Activated T-cell treated with anti-CD3 and anti-CD28 coated beads, Interleukin-2, amount 50 U/mL, for 4 hours (primary cell): ENCODE measurements around the gene KAT5. TPM values are rescaled to one million over a fixed set of nuclear protein-coding genes. Genes with fewer than 3 reads are reported as not detected.
"Not testable (repeated sequence)": the region's sequence is repeated elsewhere in the genome, so short reads cannot be mapped to it uniquely, and the experiment has no call there.

ENCODE experiments used
- ATAC-seq, 2 donors: fragments of 200-7000 bp; cut with Tn5 transposase; one replicate each; pipeline ENCODE4 v1.10.0; 2021
- DNase-seq: peaks from one replicate; pipeline ENCODE4 v3.0.0-alpha.2; 2020
- H3K27me3 Mint-ChIP-seq: one replicate; pipeline ENCODE4 v1.8.0; 2021; ENCODE audit warnings: low read depth, mixed read lengths
- H3K36me3 Mint-ChIP-seq: one replicate; pipeline ENCODE4 v1.8.0; 2022; ENCODE audit warnings: mixed read lengths; ENCODE audit not compliant: insufficient read depth
- H3K4me1 Mint-ChIP-seq: one replicate; pipeline ENCODE4 v1.8.0; 2021; ENCODE audit warnings: low read depth, mixed read lengths
- H3K4me3 Mint-ChIP-seq: one replicate; pipeline ENCODE4 v1.8.0; 2021; ENCODE audit warnings: mild to moderate bottlenecking, moderate library complexity, mixed read lengths
- H3K9me3 Mint-ChIP-seq: one replicate; pipeline ENCODE4 v1.8.0; 2021; ENCODE audit warnings: mixed read lengths
- total RNA-seq, 3 donors: library from RNA; stranded (reverse); gene quantifications; one replicate each; pipeline ENCODE4 v1.2.1, GENCODE V29; 2021

Gene KAT5
- total RNA-seq, 3 donors from 2014 or later: 81.7 to 96.5 (median 85.1) TPM

DNA sequence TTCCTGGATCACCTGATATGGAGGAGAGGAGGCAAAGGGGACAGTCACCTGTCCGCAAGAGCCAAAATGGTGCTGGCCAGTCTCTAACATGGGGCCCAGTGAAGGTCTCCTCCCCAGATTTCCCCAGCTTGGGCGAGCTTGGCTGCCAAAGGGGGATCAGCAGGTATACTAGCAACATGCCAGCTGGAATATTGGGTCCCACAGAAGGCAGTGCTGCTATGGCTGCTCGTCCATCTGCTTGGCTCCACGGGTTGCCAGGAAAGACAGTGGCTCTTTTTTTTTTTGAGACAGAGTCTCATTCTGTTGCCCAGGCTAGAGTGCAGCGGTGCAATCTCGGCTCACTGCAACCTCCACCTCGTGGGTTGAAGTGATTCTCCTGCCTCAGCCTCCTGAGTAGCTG, 12.7 kb upstream of the KAT5 start:
- ATAC-seq: no peak
- Mint-ChIP-seq H3K27me3 (no peaks in the 10 kb centered on the region), H3K4me3 (no peak overlapping the region), H3K36me3 (no peaks in the 10 kb centered on the region), H3K9me3 (no peaks in the 10 kb centered on the region), H3K4me1 (no peaks in the 10 kb centered on the region)
- DNase-seq: no peak

DNA sequence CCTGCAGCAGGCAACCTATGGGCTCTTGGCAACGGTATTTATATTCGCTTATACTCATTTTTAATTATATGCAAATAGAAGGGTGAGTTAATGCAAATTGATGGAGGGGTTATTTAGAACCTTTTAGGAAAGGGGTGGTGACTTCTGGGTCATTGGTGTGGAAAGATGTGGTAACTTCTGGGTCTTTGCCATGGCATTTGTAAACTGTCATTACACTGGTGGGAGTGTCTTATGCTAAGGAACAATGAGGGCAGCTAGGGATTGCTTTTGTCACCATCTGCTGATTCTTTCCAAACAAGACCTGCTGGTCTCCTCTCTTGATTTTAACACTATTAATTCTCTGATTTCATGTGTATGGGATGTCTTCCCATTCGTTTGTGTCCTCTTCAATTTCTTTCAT, 11.7 kb upstream of the KAT5 start:
- Mint-ChIP-seq H3K9me3 (no peaks in the 10 kb centered on the region), H3K36me3 (no peaks in the 10 kb centered on the region), H3K4me1 (no peaks in the 10 kb centered on the region), H3K27me3 (no peaks in the 10 kb centered on the region), H3K4me3 (no peak overlapping the region)
- DNase-seq (no peak), ATAC-seq (no peak)

DNA sequence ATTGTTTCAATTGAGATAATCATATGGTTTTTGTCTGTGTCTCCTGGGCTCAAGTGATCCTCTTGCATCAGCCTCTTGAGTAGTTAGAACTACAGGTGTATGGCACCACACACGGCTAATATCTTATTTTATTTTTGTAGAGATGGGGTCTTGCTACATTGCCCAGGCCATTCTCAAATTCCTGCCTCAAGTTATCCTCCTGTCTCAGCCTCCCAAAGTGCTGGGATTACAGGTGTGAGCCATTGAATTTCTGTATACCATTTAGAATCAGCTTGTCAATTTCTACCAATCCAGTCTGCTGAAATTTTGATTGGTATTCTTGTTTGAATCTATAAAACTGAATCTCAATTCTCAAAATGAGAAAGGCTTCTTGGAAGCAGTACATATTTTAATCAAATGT, 10.4 kb upstream of the KAT5 start:
- Mint-ChIP-seq H3K9me3 (no peaks in the 10 kb centered on the region), H3K4me1 (peaks cover under 1% of the 10 kb centered on the region), H3K27me3 (no peaks in the 10 kb centered on the region), H3K4me3 (no peak overlapping the region), H3K36me3 (no peaks in the 10 kb centered on the region)
- no peak for ATAC-seq
- DNase-seq: no peak

DNA sequence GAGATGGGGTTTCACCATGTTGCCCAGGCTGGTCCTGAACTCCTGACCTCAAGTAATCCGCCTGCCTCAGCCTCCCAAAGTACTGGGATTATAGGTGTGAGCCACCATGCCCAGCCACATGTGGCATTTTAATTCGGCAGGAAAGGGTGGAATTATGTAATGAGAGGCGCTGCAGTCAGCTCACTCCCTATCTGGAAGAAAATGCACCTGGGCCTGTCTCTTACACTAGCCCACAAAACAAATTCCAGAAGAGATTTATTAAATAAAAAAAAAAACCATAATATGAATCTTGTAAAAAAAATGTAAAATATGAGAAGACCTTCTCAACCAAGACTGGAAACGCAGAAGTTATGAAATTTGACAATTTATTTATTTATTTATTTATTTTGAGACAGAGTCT, 8.2 kb upstream of the KAT5 start:
- DNase-seq: no peak
- H3K4me1 Mint-ChIP-seq: peaks cover 5% of the 10 kb centered on the region
- H3K36me3 Mint-ChIP-seq: no peaks in the 10 kb centered on the region
- ATAC-seq: no peak
- no peaks in the 10 kb centered on the region for H3K27me3 Mint-ChIP-seq
- no peaks in the 10 kb centered on the region for H3K9me3 Mint-ChIP-seq
- H3K4me3 Mint-ChIP-seq: no peak overlapping the region

DNA sequence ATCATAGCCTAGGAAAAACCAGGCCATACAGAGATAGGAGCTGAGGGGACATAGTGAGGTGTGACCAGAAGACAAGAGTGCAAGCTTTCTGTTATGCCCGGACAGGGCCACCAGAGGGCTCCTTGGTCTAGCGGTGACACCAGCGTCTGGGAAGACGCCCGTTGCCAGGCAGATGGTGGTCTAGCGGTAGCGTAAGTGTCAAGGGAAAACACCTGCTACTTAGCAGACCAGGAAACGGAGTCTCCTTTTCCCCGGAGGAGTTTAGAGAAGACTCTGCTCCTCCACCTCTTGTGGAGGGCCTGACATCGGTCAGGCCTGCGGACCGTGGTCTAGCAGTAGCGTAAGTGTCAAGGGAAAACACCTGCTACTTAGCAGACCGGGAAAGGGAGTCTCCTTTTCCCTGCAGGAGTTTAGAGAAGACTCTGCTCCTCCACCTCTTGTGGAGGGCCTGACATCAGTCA, 5.7 kb upstream of the KAT5 start:
- H3K27me3 Mint-ChIP-seq, H3K36me3 Mint-ChIP-seq, H3K9me3 Mint-ChIP-seq, H3K4me1 Mint-ChIP-seq, H3K4me3 Mint-ChIP-seq, ATAC-seq: not testable (repeated sequence)
- peak; percentile 68 for DNase-seq

DNA sequence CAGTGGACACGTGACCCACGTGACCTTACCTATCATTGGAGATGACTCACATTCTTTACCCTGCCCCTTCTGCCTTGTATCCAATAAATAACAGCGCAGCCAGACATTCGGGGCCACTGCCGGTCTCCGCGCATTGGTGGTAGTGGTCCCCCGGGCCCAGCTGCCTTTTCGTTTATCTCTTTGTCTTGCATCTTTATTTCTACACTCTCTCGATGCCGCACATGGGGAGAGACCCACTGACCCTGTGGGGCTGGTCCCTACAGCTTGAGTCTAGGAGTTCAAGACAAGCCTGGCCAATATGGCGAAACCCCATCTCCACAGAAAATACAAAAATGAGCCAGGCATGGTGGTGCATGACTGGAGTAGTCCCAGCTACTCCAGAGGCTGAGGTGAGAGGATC, 5.0 kb upstream of the KAT5 start:
- H3K27me3 Mint-ChIP-seq, H3K4me1 Mint-ChIP-seq: not testable (repeated sequence)

DNA sequence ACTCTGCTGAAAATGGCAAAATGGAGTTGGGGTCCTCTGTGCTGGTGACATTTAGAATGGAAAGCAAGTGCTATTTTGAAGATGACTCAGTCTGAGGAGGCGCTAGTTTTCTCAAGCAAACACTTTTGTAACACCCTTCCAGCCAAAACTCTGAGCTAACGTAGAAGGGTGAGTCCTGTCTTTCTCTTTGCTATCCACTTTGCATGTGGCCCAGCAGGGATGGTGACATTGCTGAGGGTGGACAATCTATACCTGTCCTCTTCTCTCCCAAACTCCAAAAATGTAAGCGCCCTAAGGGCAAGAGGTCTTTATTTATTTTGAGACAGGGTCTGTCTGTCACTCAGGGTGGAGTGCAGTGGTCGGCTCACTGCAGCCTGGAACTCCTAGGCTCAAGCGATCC, 3.6 kb upstream of the KAT5 start:
- DNase-seq (no peak), ATAC-seq (no peak)
- peaks cover under 1% of the 10 kb centered on the region for H3K36me3 Mint-ChIP-seq
- no peaks in the 10 kb centered on the region for H3K27me3 Mint-ChIP-seq
- H3K4me3 Mint-ChIP-seq: no peak overlapping the region
- H3K9me3 Mint-ChIP-seq: no peaks in the 10 kb centered on the region
- peaks cover 18% of the 10 kb centered on the region for H3K4me1 Mint-ChIP-seq

More for the DNA sequence above, 5.0 kb upstream of the KAT5 start:
- H3K4me3 Mint-ChIP-seq, ATAC-seq, DNase-seq, H3K9me3 Mint-ChIP-seq, H3K36me3 Mint-ChIP-seq: not testable (repeated sequence)

DNA sequence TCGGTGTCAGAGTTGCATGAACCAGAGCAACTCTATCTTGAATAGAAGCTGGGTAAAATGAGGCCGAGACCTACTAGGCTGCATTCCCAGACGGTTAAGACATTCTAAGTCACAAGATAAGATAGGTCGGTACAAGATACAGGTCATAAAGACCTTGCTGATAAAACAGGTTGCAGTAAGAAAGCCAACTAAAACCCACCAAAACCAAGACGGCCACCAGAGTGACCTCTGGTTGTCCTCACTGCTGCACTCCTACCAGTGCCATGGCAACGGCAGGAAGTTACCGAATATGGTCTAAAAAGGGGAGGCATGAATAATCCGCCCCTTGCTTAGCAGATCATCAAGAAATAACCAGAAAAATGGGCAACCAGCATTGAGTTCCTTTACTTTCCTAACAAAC, 2.4 kb upstream of the KAT5 start:
- H3K4me1 Mint-ChIP-seq: peaks cover 25% of the 10 kb centered on the region
- ATAC-seq (no peak), DNase-seq (no peak)
- no peaks in the 10 kb centered on the region for H3K9me3 Mint-ChIP-seq
- no peaks in the 10 kb centered on the region for H3K27me3 Mint-ChIP-seq
- H3K36me3 Mint-ChIP-seq: peaks cover 9% of the 10 kb centered on the region
- H3K4me3 Mint-ChIP-seq: no peak overlapping the region

DNA sequence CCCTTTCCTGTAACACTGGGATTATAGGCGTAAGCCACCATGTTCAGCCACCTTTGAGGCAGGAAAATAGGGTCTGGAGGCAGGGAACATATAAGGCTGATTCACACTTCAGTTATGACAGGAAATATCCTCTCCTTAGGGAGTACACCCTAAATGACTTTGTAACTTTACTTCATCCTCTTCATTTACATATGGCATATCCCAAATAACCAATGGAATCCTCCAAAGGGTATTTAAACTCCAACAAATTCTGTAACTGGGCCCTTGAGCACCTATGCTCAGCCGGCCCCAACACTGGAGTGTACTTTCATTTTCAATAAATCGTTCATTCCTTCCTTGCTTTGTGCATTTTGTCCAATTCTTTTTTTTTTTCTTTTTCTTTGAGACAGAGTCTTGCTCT, 1.6 kb upstream of the KAT5 start:
- DNase-seq: no peak
- H3K36me3 Mint-ChIP-seq: peaks cover 16% of the 10 kb centered on the region
- no peak for ATAC-seq

DNA sequence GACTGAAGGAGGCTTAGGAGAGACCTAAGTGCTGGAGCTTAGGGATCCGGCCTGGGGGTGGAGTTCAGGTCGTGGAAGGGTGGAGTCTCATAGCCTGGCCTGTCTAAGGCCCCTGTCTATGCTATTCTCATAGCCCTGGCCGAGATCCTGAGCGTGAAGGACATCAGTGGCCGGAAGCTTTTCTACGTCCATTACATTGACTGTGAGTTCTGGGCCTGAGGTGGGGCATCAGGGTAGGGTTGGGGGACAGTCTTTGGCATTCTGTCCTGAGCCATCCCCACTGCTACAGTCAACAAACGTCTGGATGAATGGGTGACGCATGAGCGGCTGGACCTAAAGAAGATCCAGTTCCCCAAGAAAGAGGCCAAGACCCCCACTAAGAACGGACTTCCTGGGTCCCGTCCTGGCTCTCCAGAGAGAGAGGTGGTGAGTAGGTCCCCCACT, 603 bp downstream of the KAT5 start:
- no peak for ATAC-seq
- no peaks in the 10 kb centered on the region for H3K9me3 Mint-ChIP-seq
- peaks cover 24% of the 10 kb centered on the region for H3K4me1 Mint-ChIP-seq
- no peaks in the 10 kb centered on the region for H3K27me3 Mint-ChIP-seq
- no peak for DNase-seq
- peak overlapping the region; percentile 89 for H3K4me3 Mint-ChIP-seq
- H3K36me3 Mint-ChIP-seq: peaks cover 27% of the 10 kb centered on the region

More for the DNA sequence above, 1.6 kb upstream of the KAT5 start:
- H3K27me3 Mint-ChIP-seq: no peaks in the 10 kb centered on the region
- H3K4me3 Mint-ChIP-seq: no peak overlapping the region
- peaks cover 25% of the 10 kb centered on the region for H3K4me1 Mint-ChIP-seq
- H3K9me3 Mint-ChIP-seq: no peaks in the 10 kb centered on the region

DNA sequence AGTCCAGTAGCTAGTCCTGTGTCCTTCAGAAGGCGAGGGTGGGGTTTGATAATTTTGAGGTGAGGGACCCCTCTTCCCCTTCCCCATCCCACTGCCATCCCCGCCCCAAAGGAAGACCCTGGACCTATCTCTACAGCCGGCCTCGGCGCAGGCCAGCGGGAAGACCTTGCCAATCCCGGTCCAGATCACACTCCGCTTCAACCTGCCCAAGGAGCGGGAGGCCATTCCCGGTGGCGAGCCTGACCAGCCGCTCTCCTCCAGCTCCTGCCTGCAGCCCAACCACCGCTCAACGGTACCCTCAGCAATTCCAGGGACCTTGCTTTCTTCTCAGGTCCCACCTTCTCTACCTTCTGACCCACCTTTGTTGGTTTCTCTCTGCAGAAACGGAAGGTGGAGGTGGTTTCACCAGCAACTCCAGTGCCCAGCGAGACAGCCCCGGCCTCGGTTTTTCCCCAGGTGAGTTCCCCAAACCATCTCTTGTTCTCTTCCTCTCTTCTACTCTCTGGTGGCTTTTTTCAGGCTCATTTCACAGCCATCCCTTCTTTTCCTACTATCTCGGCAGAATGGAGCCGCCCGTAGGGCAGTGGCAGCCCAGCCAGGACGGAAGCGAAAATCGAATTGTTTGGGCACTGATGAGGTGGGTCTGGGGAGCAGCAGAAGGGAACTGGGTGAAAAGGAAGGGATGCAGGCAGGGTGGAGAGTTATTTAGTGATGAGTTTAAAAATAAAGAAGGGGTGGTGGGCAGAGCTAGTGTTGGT, 1.3 kb downstream of the KAT5 start:
- ATAC-seq: no peak
- peaks cover 28% of the 10 kb centered on the region for H3K36me3 Mint-ChIP-seq
- peaks cover 30% of the 10 kb centered on the region for H3K4me1 Mint-ChIP-seq
- H3K4me3 Mint-ChIP-seq: peak overlapping the region; percentile 89
- H3K9me3 Mint-ChIP-seq: no peaks in the 10 kb centered on the region
- no peak for DNase-seq
- H3K27me3 Mint-ChIP-seq: no peaks in the 10 kb centered on the region

DNA sequence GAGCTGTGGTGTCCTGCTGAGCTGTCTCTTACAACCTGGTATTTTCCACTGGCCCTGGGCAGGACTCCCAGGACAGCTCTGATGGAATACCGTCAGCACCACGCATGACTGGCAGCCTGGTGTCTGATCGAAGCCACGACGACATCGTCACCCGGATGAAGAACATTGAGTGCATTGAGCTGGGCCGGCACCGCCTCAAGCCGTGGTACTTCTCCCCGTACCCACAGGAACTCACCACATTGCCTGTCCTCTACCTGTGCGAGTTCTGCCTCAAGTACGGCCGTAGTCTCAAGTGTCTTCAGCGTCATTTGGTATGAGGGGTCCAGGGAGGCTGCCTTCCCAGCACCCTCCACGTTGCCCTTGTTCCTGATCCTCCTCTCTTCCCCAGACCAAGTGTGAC, 2.4 kb downstream of the KAT5 start:
- DNase-seq (no peak), ATAC-seq (no peak)
- peak overlapping the region; percentile 21 for H3K4me3 Mint-ChIP-seq
- no peaks in the 10 kb centered on the region for H3K27me3 Mint-ChIP-seq
- H3K9me3 Mint-ChIP-seq: no peaks in the 10 kb centered on the region
- peaks cover 40% of the 10 kb centered on the region for H3K4me1 Mint-ChIP-seq
- peaks cover 36% of the 10 kb centered on the region for H3K36me3 Mint-ChIP-seq

DNA sequence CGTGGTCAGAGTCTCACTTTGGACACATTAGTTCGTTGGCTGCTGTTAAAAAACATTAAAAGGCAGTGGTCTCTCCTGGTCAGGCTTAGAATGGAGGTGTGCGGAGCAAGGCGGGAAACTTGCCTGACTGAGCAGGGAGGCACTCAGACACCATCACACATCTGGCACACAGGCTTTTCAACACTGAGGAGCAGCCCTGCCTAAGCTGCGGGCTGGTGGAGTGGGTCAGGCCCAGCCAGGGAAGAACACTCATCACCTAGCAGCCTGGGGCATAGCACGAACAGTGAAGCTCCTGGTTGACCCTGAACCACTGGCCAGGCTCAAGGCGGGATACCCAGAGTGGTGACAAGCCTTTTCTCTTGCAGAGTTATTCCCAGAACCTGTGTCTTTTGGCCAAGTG, 4.2 kb downstream of the KAT5 start:
- H3K9me3 Mint-ChIP-seq: no peaks in the 10 kb centered on the region
- DNase-seq (no peak), ATAC-seq (no peak)
- peaks cover 42% of the 10 kb centered on the region for H3K4me1 Mint-ChIP-seq
- peaks cover 37% of the 10 kb centered on the region for H3K36me3 Mint-ChIP-seq
- H3K27me3 Mint-ChIP-seq: no peaks in the 10 kb centered on the region
- H3K4me3 Mint-ChIP-seq: no peak overlapping the region

DNA sequence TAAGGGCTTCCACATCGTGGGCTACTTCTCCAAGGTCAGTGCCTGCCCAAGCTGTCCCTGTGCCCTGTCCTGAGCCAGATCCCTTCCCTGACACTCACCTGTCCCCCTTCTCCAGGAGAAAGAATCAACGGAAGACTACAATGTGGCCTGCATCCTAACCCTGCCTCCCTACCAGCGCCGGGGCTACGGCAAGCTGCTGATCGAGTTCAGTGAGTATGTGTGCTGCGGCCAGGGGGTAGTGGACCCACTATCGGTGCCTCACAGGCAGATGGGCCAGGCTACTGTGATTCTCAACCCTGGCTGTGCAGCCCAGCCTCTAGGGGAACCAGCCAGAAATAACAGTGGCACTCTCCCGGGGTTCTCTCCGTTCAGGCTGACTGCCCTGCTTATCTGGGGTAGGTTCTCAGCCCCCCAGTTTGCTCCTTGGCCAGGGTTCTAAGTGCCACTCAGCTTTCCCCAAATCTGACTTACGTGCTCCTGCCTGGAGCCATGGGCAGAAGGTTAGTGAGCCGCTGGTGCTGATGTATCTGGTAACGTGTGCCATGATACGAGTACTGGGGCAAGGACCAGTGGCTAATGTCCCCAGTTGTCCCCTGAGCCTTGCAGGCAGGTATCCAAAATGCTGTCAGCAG, 4.8 kb downstream of the KAT5 start:
- Mint-ChIP-seq H3K9me3 (no peaks in the 10 kb centered on the region), H3K4me1 (peaks cover 40% of the 10 kb centered on the region), H3K36me3 (peaks cover 37% of the 10 kb centered on the region), H3K27me3 (no peaks in the 10 kb centered on the region), H3K4me3 (no peak overlapping the region)
- DNase-seq: no peak
- ATAC-seq: no peak

DNA sequence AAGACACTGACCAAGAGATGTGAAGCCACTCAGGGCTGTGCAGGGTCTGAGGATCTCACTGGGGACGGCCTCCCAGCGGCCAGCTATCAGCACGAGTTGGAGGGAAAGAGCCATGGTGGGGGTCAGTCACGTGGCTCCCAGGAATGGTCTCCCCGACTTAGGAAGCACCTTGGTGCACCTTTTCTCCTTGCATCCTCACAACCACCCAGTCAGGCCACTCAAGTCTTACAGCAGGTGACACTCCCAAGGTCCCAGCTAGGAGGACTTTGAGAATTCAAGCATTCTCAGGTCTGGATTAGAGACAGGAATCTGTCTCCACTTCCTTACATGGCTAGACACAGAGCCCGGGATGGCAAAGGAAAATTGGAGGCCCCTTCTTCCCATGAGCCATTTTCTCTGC, 5.9 kb downstream of the KAT5 start:
- Mint-ChIP-seq H3K9me3 (no peaks in the 10 kb centered on the region), H3K4me3 (no peak overlapping the region), H3K4me1 (peaks cover 36% of the 10 kb centered on the region), H3K36me3 (peaks cover 37% of the 10 kb centered on the region), H3K27me3 (no peaks in the 10 kb centered on the region)
- DNase-seq: no peak
- ATAC-seq: no peak
